ENCODE data around the gene VWF. TPM values are rescaled to one million over a fixed set of nuclear protein-coding genes. Genes with fewer than 3 reads are reported as not detected.
"Not testable (repeated sequence)": the region's sequence is repeated elsewhere in the genome, so short reads cannot be mapped to it uniquely, and the experiment has no call there.

Gene VWF
- total RNA-seq, 2 experiments from 2014 or later: 0.24 to 0.25 TPM

DNA sequence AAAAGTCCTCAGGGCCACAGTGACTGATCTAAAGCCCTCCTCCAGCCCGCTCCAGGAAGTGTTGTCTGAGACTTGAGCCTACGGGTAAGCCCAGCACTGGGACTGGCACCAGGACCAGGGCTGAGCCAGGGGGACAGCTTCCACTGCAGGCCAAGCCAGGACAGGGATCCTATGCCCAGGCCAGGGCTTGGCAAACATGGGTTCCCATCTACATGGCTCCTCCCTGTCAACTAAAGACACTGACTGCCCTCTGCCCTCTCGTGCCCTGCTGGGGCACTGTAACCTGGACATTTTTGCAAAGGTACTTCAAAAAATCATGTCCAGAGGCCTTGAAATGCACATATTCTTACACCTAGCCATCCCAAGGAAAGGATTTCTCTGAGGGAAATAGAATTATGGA is 88.0 kb downstream of the VWF start:
- H3K36me3 Mint-ChIP-seq: no peaks in the 10 kb centered on the region
- no peaks in the 10 kb centered on the region for H3K9me3 Mint-ChIP-seq
- H3K27me3 Mint-ChIP-seq: no peaks in the 10 kb centered on the region
- no peak overlapping the region for H3K27ac Mint-ChIP-seq
- DNase-seq: no peak
- H3K4me3 Mint-ChIP-seq: no peak overlapping the region
- H3K4me1 Mint-ChIP-seq: peaks cover 5% of the 10 kb centered on the region

GRCh38 chr12:6034596-6034995 is 89.9 kb downstream of the VWF start:
- H3K4me1 Mint-ChIP-seq: no peaks in the 10 kb centered on the region

GRCh38 chr12:6033546-6033945 is 90.9 kb downstream of the VWF start:
- Mint-ChIP-seq H3K9me3 (no peaks in the 10 kb centered on the region), H3K27me3 (no peaks in the 10 kb centered on the region), H3K36me3 (no peaks in the 10 kb centered on the region), H3K27ac (no peak overlapping the region), H3K4me1 (no peaks in the 10 kb centered on the region), H3K4me3 (no peak overlapping the region)
- DNase-seq: no peak

More at GRCh38 chr12:6034596-6034995, 89.9 kb downstream of the VWF start:
- Mint-ChIP-seq H3K27me3 (no peaks in the 10 kb centered on the region), H3K27ac (no peak overlapping the region), H3K36me3 (no peaks in the 10 kb centered on the region), H3K9me3 (no peaks in the 10 kb centered on the region), H3K4me3 (no peak overlapping the region)
- no peak for DNase-seq

DNA sequence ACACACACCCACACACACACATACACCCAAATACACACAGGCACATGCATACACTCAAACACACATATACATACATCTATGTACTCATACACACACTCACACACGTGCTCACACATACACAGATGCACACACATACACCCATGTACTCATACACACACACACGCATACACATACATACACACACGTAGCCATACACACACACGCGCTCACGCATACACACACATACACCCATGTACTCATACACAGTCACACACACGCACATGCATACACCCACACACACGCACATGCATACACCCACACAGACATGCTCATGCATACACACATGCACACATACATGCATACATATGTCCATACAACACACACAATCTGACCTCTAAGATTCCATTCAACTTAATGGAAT is 91.7 kb downstream of the VWF start:
- no peaks in the 10 kb centered on the region for H3K9me3 Mint-ChIP-seq
- no peaks in the 10 kb centered on the region for H3K27me3 Mint-ChIP-seq
- DNase-seq: no peak
- no peaks in the 10 kb centered on the region for H3K36me3 Mint-ChIP-seq
- no peak overlapping the region for H3K27ac Mint-ChIP-seq
- no peak overlapping the region for H3K4me3 Mint-ChIP-seq
- H3K4me1 Mint-ChIP-seq: no peaks in the 10 kb centered on the region

DNA sequence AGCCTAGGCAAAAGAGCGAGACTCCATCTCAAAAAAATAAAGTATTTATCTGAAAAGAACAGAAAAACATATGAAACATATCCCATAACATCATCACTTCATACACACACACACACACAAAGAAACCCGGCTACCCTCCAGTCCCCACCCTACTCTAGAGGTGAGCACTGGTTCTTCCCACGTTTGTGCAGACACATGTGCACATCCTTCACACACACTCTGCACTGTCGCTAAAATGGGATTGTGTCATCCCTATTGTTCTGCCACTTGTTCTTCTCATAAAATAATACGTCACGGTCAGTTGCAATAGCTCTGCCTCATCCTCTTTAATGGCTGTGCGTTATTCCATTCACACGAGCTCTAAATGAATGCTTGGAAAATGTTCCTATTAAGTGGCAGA is 93.5 kb downstream of the VWF start:
- Mint-ChIP-seq H3K4me3 (no peak overlapping the region), H3K27me3 (no peaks in the 10 kb centered on the region), H3K27ac (no peak overlapping the region), H3K9me3 (peaks cover 4% of the 10 kb centered on the region), H3K4me1 (no peaks in the 10 kb centered on the region), H3K36me3 (no peaks in the 10 kb centered on the region)
- no peak for DNase-seq

DNA sequence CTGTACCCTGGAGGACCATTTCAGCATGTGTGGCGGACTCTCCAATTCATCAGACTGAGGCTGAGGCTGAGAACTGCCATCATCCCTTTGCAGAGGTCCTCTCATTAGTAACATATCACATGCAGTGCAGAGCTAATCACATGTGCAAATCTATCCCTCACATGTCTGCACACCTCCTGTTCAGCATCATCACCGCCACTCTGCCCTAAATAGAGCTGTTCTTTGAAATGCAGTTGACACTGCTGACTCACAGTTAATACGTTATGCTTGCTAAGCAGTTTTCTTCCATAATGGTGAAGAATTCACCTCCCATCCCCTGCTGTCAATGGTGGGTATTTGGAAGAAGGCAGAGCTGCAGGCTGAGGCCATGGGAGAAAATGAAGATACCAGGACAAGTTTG is 94.4 kb downstream of the VWF start:
- Mint-ChIP-seq H3K27me3 (no peaks in the 10 kb centered on the region), H3K4me1 (no peaks in the 10 kb centered on the region), H3K4me3 (no peak overlapping the region)

DNA sequence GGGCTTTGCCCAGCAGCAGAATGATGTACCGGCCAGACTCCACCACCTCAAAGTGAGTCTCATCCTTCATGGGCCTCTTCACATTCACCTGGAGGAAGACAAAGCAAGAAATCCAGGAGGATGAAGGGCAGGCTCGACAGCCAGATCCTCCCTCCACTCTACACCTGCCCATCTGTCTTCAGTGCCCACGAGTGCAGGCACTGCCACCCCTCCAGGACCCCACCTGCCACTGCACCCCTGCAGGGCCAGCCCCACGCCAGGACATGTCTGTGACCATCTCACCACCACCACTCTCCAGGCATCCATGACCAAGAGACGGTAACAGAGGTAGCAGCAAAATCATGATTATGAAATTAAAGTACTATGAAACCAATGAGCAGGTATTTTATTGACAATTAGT is 95.1 kb downstream of the VWF start:
- Mint-ChIP-seq H3K4me3 (no peak overlapping the region), H3K27me3 (no peaks in the 10 kb centered on the region), H3K27ac (no peak overlapping the region)

More for the DNA sequence above, 94.4 kb downstream of the VWF start:
- H3K9me3 Mint-ChIP-seq: peaks cover 4% of the 10 kb centered on the region
- no peak for DNase-seq
- no peaks in the 10 kb centered on the region for H3K36me3 Mint-ChIP-seq
- no peak overlapping the region for H3K27ac Mint-ChIP-seq

GRCh38 chr12:6026998-6027397 is 97.5 kb downstream of the VWF start:
- Mint-ChIP-seq H3K27me3 (no peaks in the 10 kb centered on the region), H3K36me3 (no peaks in the 10 kb centered on the region), H3K4me1 (no peaks in the 10 kb centered on the region), H3K9me3 (peaks cover 4% of the 10 kb centered on the region), H3K27ac (no peak overlapping the region), H3K4me3 (no peak overlapping the region)
- no peak for DNase-seq

More for the DNA sequence above, 95.1 kb downstream of the VWF start:
- DNase-seq: no peak
- no peaks in the 10 kb centered on the region for H3K4me1 Mint-ChIP-seq
- peaks cover 4% of the 10 kb centered on the region for H3K9me3 Mint-ChIP-seq
- no peaks in the 10 kb centered on the region for H3K36me3 Mint-ChIP-seq

GRCh38 chr12:6025703-6026298 is 98.7 kb downstream of the VWF start:
- H3K9me3 Mint-ChIP-seq, DNase-seq, H3K27me3 Mint-ChIP-seq: not testable (repeated sequence)

GRCh38 chr12:6024066-6024465 is 100.4 kb downstream of the VWF start:
- H3K27me3 Mint-ChIP-seq, DNase-seq, H3K27ac Mint-ChIP-seq, H3K4me3 Mint-ChIP-seq, H3K36me3 Mint-ChIP-seq, H3K4me1 Mint-ChIP-seq, H3K9me3 Mint-ChIP-seq: not testable (repeated sequence)

More at GRCh38 chr12:6025703-6026298, 98.7 kb downstream of the VWF start:
- not testable (repeated sequence) for H3K36me3 Mint-ChIP-seq, H3K4me3 Mint-ChIP-seq, H3K27ac Mint-ChIP-seq, H3K4me1 Mint-ChIP-seq

- H3K4me1 Mint-ChIP-seq: no peaks in the 10 kb centered on the region
- no peaks in the 10 kb centered on the region for H3K36me3 Mint-ChIP-seq
- no peaks in the 10 kb centered on the region for H3K9me3 Mint-ChIP-seq
- no peak overlapping the region for H3K4me3 Mint-ChIP-seq
- no peak overlapping the region for H3K27ac Mint-ChIP-seq
- H3K27me3 Mint-ChIP-seq: no peaks in the 10 kb centered on the region
- DNase-seq: no peak
These were observed 103.5 kb downstream of the VWF start for GRCh38 chr12:6020930-6021329.

- H3K4me1 Mint-ChIP-seq, H3K27ac Mint-ChIP-seq, H3K27me3 Mint-ChIP-seq, H3K9me3 Mint-ChIP-seq, H3K36me3 Mint-ChIP-seq, DNase-seq, H3K4me3 Mint-ChIP-seq: not testable (repeated sequence)
These were observed 104.0 kb downstream of the VWF start for GRCh38 chr12:6020511-6020910.

DNA sequence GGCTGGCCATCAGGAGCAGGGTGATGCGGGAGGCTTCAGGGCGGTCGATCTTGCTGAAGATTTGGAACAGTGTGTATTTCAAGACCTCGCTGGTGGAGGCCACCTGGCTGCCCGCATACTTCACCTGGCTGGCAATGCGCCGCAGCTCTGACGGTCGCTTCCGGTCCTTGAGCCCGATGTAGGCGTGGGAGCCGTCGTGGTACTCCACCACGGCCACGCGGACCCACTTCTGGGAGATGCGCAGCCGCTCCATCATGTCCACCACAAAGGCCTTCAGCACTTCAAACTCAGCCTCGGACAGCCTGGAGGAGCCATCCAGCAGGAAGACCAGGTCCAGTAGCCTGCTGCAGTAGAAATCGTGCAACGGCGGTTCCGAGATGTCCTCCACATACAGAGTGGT is 105.2 kb downstream of the VWF start:
- not testable (repeated sequence) for H3K27ac Mint-ChIP-seq, H3K36me3 Mint-ChIP-seq, H3K4me1 Mint-ChIP-seq, H3K9me3 Mint-ChIP-seq, H3K27me3 Mint-ChIP-seq, H3K4me3 Mint-ChIP-seq, DNase-seq

GRCh38 chr12:6018265-6018664 is 106.2 kb downstream of the VWF start:
- no peak overlapping the region for H3K27ac Mint-ChIP-seq
- H3K4me1 Mint-ChIP-seq: no peaks in the 10 kb centered on the region
- no peaks in the 10 kb centered on the region for H3K27me3 Mint-ChIP-seq
- no peaks in the 10 kb centered on the region for H3K9me3 Mint-ChIP-seq
- H3K4me3 Mint-ChIP-seq: no peak overlapping the region
- no peak for DNase-seq
- H3K36me3 Mint-ChIP-seq: no peaks in the 10 kb centered on the region

DNA sequence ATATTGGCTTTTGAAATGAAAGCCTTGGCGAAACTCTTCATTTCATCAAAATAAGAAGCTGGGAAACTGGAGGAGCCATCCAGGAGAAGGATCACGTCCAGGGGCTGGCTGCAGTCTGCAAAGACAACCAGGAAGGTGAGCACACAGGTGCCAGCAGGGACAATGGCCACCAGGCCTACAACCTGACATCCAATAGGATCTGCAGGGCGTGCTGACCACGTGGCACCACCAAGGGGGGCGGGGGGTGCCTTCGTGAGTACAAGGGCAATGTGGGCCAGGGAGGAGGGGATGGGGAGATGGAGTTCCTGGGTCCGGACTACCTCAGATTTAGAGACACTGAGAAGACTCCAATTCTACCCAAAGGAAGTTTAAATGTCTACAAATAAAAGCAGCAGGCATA is 107.7 kb downstream of the VWF start:
- DNase-seq: no peak
- H3K36me3 Mint-ChIP-seq: no peaks in the 10 kb centered on the region

DNA sequence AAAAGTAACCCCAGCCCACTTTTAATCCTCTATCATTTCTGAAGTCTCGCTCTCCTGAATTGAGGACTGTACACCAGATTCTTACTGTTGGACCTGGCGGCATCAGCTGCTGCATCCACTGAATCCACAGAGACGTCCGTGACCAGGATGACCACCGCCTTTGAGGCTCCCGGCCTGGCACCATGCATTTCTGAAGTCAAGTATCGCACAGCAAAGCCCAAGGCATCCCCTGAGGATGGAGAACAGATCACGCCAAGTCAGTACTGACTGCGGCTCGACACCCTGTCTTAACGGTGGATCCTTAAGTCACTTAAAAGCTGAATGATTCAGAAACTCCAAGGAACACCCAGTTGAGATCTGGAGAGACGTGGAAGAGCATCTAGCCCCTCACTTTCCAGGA is 108.5 kb downstream of the VWF start:
- H3K4me3 Mint-ChIP-seq, H3K36me3 Mint-ChIP-seq, H3K4me1 Mint-ChIP-seq, DNase-seq, H3K27me3 Mint-ChIP-seq, H3K27ac Mint-ChIP-seq, H3K9me3 Mint-ChIP-seq: not testable (repeated sequence)

More for the DNA sequence above, 107.7 kb downstream of the VWF start:
- no peaks in the 10 kb centered on the region for H3K4me1 Mint-ChIP-seq
- H3K9me3 Mint-ChIP-seq: no peaks in the 10 kb centered on the region
- no peak overlapping the region for H3K4me3 Mint-ChIP-seq
- H3K27me3 Mint-ChIP-seq: no peaks in the 10 kb centered on the region
- H3K27ac Mint-ChIP-seq: no peak overlapping the region

DNA sequence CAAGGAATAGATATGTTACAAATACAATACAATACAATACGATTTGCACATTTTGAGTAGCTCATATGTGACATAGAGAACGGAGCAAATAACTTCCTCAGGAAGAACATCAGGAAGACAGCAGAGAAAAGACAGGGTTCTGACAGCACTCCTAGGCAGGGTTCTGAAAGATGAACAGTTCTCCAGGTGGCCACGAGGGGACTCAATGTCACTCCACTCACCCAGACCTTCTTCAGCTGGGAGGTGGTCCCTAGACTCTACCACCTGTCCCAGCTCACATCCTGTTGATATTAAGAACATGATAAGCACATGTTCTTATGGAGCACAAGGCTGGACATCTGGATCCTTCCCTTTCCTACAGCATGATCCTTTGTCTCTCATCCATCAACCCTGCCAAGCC is 109.2 kb downstream of the VWF start:
- not testable (repeated sequence) for H3K36me3 Mint-ChIP-seq, H3K27ac Mint-ChIP-seq, H3K4me1 Mint-ChIP-seq, H3K9me3 Mint-ChIP-seq, H3K4me3 Mint-ChIP-seq, DNase-seq, H3K27me3 Mint-ChIP-seq
